ENCODE results near the gene KLK6. TPM values are rescaled to one million over a fixed set of nuclear protein-coding genes. Genes with fewer than 3 reads are reported as not detected.

Gene KLK6
- total and polyA plus RNA-seq, 2 experiments from 2014 or later = not detected

- Histone ChIP-seq H3K9ac (no peak overlapping the region), H4K20me1 (ENCODE audit: insufficient read depth) (no peaks in the 10 kb centered on the region), H3F3A (ENCODE audit: insufficient read depth) (no peaks in the 10 kb centered on the region), H3K79me2 (ENCODE audit: insufficient read depth) (no peaks in the 10 kb centered on the region), H3K9me3 (ENCODE audit: low read depth) (no peaks in the 10 kb centered on the region), H3K4me2 (ENCODE audit: unreplicated experiment) (no peak overlapping the region), H3K36me3 (ENCODE audit: low read depth) (no peaks in the 10 kb centered on the region), H3K27ac (no peak overlapping the region), H2AFZ (no peak overlapping the region), H3K4me3 (no peak overlapping the region), H3K27me3 (replicated peaks; ENCODE audit: insufficient read depth) (no peaks in the 10 kb centered on the region; the same call in none of the 2 replicates), H3K4me1 (ENCODE audit: insufficient read depth) (no peaks in the 10 kb centered on the region), H3K9me2 (ENCODE audit: insufficient read depth) (no peaks in the 10 kb centered on the region)
- no peak for DNase-seq
- TF ChIP-seq EZH2phosphoT487 (IDR thresholded peaks at IDR 0.05; ENCODE audit: insufficient read depth, low read depth) (no peak), EZH2 (IDR thresholded peaks at IDR 0.05; ENCODE audit: insufficient read depth, poor library complexity, severe bottlenecking) (no peak)
- WGBS, 2 experiments (ENCODE audit: low coverage in 1 of 2, low lambda C conversion rate in 2 of 2, missing lambda C conversion rate in 2 of 2) = 22% methylated on average over 7 to 8 of the region's 8 CpGs
- in situ Hi-C loops (cut with MboI) = no loop called here
Measured at GRCh38 chr19:50979758-50980157, 10.4 kb upstream of the KLK6 start.

- TF ChIP-seq EZH2 (IDR thresholded peaks at IDR 0.05; ENCODE audit: insufficient read depth, poor library complexity, severe bottlenecking) = no peak
- TF ChIP-seq EZH2phosphoT487 (IDR thresholded peaks at IDR 0.05; ENCODE audit: insufficient read depth, low read depth) = no peak
- H3K4me1 ChIP-seq (ENCODE audit: insufficient read depth) = no peaks in the 10 kb centered on the region
- no peak overlapping the region for H2AFZ ChIP-seq
- H3K9me3 ChIP-seq (ENCODE audit: low read depth) = no peaks in the 10 kb centered on the region
- no peaks in the 10 kb centered on the region for H3K79me2 ChIP-seq (ENCODE audit: insufficient read depth)
- H3F3A ChIP-seq (ENCODE audit: insufficient read depth) = no peaks in the 10 kb centered on the region
- no peaks in the 10 kb centered on the region for H3K36me3 ChIP-seq (ENCODE audit: low read depth)
- no peak for DNase-seq
- no peaks in the 10 kb centered on the region for H3K9me2 ChIP-seq (ENCODE audit: insufficient read depth)
- in situ Hi-C loops (cut with MboI) = no loop called here
- H3K9ac ChIP-seq = no peak overlapping the region
- WGBS, 2 experiments (ENCODE audit: low coverage in 1 of 2, low lambda C conversion rate in 2 of 2, missing lambda C conversion rate in 2 of 2) = 47 to 50% methylated on average over 5 of the region's 5 CpGs
- H3K4me2 ChIP-seq (ENCODE audit: unreplicated experiment) = no peak overlapping the region
- no peak overlapping the region for H3K27ac ChIP-seq
- no peak overlapping the region for H3K4me3 ChIP-seq
- H3K27me3 ChIP-seq (replicated peaks; ENCODE audit: insufficient read depth) = no peaks in the 10 kb centered on the region; the same call in none of the 2 replicates
- H4K20me1 ChIP-seq (ENCODE audit: insufficient read depth) = no peaks in the 10 kb centered on the region
Measured at GRCh38 chr19:50978772-50979390, 9.5 kb upstream of the KLK6 start.

- Histone ChIP-seq H3K9me2 (ENCODE audit: insufficient read depth) (no peaks in the 10 kb centered on the region), H3K4me1 (ENCODE audit: insufficient read depth) (no peaks in the 10 kb centered on the region), H4K20me1 (ENCODE audit: insufficient read depth) (no peaks in the 10 kb centered on the region), H3K36me3 (ENCODE audit: low read depth) (no peaks in the 10 kb centered on the region), H3K79me2 (ENCODE audit: insufficient read depth) (no peaks in the 10 kb centered on the region), H3K27me3 (replicated peaks; ENCODE audit: insufficient read depth) (no peaks in the 10 kb centered on the region; the same call in none of the 2 replicates), H3K27ac (no peak overlapping the region), H3K4me3 (no peak overlapping the region), H2AFZ (no peak overlapping the region), H3F3A (ENCODE audit: insufficient read depth) (no peaks in the 10 kb centered on the region), H3K4me2 (ENCODE audit: unreplicated experiment) (no peak overlapping the region), H3K9me3 (ENCODE audit: low read depth) (no peaks in the 10 kb centered on the region), H3K9ac (no peak overlapping the region)
- no peak for TF ChIP-seq EZH2phosphoT487 (IDR thresholded peaks at IDR 0.05; ENCODE audit: insufficient read depth, low read depth)
- TF ChIP-seq EZH2 (IDR thresholded peaks at IDR 0.05; ENCODE audit: insufficient read depth, poor library complexity, severe bottlenecking) = no peak
- in situ Hi-C loops (cut with MboI) = no loop called here
- no peak for DNase-seq
- WGBS, 2 experiments (ENCODE audit: low coverage in 1 of 2, low lambda C conversion rate in 2 of 2, missing lambda C conversion rate in 2 of 2) = 39 to 47% methylated on average over 4 of the region's 4 CpGs
Measured at GRCh38 chr19:50977626-50978025, 8.2 kb upstream of the KLK6 start.

- no peaks in the 10 kb centered on the region for H3F3A ChIP-seq (ENCODE audit: insufficient read depth)
- no peaks in the 10 kb centered on the region for H3K9me3 ChIP-seq (ENCODE audit: low read depth)
- no peak overlapping the region for H3K4me2 ChIP-seq (ENCODE audit: unreplicated experiment)
- in situ Hi-C loops (cut with MboI) = no loop called here
- H3K27me3 ChIP-seq (replicated peaks; ENCODE audit: insufficient read depth) = no peaks in the 10 kb centered on the region; the same call in 1 of the 2 replicates
- no peaks in the 10 kb centered on the region for H3K79me2 ChIP-seq (ENCODE audit: insufficient read depth)
- no peaks in the 10 kb centered on the region for H3K36me3 ChIP-seq (ENCODE audit: low read depth)
- H4K20me1 ChIP-seq (ENCODE audit: insufficient read depth) = no peaks in the 10 kb centered on the region
- 4 to 8% methylated on average over 8 of the region's 8 CpGs for WGBS, 2 experiments (ENCODE audit: low coverage in 1 of 2, low lambda C conversion rate in 2 of 2, missing lambda C conversion rate in 2 of 2)
- DNase-seq = no peak
- no peak overlapping the region for H3K9ac ChIP-seq
- H2AFZ ChIP-seq = no peak overlapping the region
- H3K27ac ChIP-seq = no peak overlapping the region
- H3K4me1 ChIP-seq (ENCODE audit: insufficient read depth) = no peaks in the 10 kb centered on the region
- TF ChIP-seq EZH2phosphoT487 (IDR thresholded peaks at IDR 0.05; ENCODE audit: insufficient read depth, low read depth) (no peak), EZH2 (IDR thresholded peaks at IDR 0.05; ENCODE audit: insufficient read depth, poor library complexity, severe bottlenecking) (no peak)
- no peak overlapping the region for H3K4me3 ChIP-seq
- H3K9me2 ChIP-seq (ENCODE audit: insufficient read depth) = no peaks in the 10 kb centered on the region
Measured at GRCh38 chr19:50975766-50976165, 6.4 kb upstream of the KLK6 start.
